Activated CD4-positive, CD25-positive, alpha-beta regulatory T cell treated with anti-CD3 and anti-CD28 coated beads, Interleukin-2, amount 50 U/mL, for 72 hours (primary cell): ENCODE measurements around the gene PRMT7.
"Not testable (repeated sequence)": the region's sequence is repeated elsewhere in the genome, so short reads cannot be mapped to it uniquely, and the experiment has no call there.

Experiments
- DNase-seq: peaks from one replicate; pipeline ENCODE4 v3.0.0; 2021

The PRMT7 gene

DNA sequence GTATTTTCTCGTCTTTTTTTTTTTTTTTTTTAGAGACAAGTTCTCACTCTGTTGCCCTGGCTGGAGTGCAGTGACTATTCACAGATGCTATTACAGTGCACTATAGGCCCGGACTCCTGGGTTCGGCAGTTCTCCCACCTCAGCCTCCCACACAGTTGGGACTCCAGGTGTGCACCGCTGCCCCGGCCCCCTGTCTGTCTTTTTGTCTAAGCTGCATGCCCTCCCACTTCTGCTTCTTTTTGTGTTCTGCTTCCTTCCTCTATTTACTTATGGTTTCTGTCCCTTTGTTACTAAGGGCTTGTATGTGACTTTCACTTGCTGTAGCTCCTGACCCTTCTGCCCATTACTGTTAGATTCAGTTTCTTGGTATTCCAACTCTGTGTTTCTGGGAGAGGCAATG, 26.0 kb upstream of the PRMT7 start:
- no peak for DNase-seq

- no peak for DNase-seq
These were observed 25.1 kb upstream of the PRMT7 start for GRCh38 chr16:68285683-68286082.

GRCh38 chr16:68286153-68287074, 24.4 kb upstream of the PRMT7 start:
- DNase-seq: no peak

DNA sequence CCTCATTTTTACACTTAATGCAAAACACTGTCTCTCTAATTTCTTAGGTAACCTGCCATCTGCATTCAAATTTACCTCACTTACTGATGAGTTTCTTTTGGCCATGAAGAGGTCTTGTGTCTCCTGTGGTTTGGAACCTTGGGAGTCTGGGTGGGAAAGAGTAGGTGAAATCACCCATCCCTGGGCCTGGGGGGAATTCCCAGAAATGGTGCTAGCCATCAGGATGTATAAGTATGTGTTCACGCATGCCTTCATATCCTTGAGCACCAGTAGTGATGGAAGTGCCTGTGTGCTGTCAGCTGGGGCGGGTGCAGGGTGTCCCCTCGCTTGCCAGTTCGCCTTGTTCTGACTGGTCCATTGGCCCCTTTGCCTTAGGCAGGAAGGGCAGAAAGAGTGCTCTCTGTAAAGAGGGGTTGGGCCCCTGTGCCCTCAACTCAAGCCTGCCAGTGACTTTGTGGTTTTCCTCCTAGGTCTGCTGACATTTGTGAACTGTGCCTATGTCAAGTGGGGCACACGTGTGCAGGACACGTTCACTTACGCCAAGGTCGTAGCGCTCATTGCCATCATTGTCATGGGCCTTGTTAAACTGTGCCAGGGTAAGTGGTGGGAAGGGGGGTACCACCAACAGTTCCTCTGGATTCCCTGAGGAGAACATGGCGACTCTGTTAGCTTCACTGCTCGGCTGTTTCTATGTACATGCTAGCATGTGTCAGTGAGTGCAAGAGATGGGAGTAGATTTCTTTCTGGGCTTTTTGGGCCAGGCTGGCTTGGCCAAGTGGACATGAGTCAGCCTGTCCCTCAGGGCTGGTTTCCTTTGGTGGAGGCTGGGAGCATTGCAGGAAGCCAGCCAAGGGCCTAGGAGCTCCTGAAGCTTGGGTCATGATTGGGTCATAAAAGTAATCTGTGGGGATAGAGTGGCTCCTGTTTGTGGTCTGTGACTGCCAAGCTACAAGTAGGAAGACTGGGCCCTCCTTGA, 23.3 kb upstream of the PRMT7 start:
- DNase-seq: no peak

GRCh38 chr16:68288252-68288650, 22.6 kb upstream of the PRMT7 start:
- no peak for DNase-seq

DNA sequence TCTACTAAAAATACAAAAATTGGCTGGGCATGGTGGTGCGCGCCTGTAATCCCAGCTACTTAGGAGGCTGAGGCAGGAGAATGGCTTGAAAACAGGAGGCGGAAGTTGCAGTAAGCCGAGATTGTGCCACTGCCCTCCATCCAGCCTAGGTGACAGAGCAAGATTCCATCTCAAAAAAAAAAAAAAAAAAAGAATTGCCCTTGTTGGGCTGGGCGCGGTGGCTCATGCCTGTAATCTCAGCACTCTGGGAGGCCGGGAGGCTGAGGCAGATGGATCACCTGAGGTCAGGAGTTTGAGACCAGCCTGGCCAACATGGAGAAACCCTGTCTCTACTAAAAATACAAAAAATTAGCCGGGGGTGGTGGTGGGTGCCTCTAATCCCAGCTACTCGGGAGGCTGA, 22.0 kb upstream of the PRMT7 start:
- DNase-seq: not testable (repeated sequence)

- DNase-seq: no peak
These were observed 21.6 kb upstream of the PRMT7 start for GRCh38 chr16:68289202-68289601.

- DNase-seq: peak; percentile 47
These were observed 21.0 kb upstream of the PRMT7 start for GRCh38 chr16:68289621-68290329.

- no peak for DNase-seq
These were observed 20.4 kb upstream of the PRMT7 start for GRCh38 chr16:68290450-68290849.

DNA sequence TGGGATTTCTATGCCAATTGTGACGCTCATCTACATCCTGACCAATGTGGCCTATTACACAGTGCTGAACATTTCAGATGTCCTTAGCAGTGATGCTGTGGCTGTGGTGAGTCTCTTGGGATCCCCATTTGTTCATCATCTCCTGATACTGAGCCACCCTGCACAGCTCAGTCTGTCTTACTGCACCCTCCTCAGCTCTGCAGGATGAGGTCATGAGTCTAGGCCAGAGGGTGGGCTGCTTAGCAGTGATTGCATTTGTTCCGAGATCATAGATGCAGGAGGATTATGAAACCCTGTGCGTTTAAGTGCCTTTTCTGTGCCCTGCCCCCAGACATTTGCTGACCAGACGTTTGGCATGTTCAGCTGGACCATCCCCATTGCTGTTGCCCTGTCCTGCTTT, 19.6 kb upstream of the PRMT7 start:
- no peak for DNase-seq

GRCh38 chr16:68292425-68292824, 18.4 kb upstream of the PRMT7 start:
- DNase-seq: no peak

- DNase-seq: no peak
These were observed 14.5 kb upstream of the PRMT7 start for GRCh38 chr16:68296291-68296690.

GRCh38 chr16:68296693-68297092, 14.1 kb upstream of the PRMT7 start:
- DNase-seq: no peak

DNA sequence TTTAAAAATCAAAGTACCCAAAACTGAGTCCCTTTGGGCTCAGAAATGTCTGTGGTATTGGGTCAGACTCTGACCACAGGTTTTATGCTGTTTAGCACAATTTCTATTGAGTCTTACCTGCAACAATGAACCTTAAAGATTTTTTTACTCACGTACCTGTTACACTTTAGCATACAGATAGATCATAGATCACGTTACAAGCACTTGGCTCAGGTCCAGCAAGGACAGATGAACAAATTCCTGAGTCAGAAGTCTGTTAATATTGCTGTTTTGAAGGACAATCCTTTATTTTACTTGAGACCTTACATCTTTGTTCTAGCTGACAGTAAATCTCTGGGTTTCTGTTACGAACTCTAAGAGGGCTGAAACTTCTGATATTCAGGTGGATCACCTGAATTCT, 12.9 kb upstream of the PRMT7 start:
- DNase-seq: no peak

DNA sequence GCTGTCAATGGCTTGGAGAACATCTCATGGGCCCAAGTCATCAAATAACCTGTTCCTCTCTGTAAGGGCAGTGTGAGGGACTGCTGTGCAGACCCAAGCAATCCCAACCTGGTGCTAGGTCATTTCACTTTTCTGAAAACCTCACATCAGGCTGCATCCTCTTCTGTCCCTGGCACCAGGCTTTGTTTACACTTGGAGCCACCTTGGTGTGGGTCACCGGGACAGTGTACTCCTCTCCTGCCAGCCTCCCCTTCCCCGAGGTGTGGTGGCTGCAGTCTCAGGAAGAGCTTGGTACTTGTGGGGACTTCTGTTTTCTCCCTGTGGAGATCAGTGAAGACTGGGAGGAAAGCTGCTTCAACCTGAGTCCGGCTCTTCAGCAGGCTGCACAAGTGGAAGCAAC, 12.5 kb upstream of the PRMT7 start:
- no peak for DNase-seq

DNA sequence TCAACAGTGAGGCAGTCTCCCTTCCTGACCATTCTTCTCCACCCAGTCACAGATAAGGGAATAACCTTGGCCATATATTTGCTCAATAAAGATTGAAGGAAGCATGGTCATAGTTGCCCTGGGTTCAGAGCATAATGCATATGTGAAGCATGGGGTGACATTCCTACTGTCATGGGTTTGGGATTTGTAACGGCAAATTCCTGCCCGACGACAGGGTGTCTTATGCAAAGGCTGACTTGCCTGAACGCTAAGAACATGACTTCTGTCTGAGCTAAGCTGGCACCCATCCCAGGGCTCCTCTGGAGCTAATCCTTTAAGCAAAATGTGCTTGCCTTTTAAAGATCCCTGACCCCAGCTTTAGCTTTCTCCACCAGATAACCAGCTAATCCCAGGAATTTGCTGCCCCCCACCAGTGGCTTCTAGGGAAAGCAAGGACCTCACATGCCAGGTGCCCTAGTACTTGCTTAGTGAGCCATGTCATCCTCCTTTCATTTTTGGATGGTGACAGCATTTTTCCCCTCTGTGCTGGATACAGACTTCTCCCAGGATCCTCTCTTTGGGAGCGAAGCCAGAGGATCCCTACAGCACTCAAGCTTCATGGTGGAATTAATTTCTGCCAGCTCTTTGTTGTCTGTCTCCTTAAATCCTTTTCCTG, 11.8 kb upstream of the PRMT7 start:
- no peak for DNase-seq

DNA sequence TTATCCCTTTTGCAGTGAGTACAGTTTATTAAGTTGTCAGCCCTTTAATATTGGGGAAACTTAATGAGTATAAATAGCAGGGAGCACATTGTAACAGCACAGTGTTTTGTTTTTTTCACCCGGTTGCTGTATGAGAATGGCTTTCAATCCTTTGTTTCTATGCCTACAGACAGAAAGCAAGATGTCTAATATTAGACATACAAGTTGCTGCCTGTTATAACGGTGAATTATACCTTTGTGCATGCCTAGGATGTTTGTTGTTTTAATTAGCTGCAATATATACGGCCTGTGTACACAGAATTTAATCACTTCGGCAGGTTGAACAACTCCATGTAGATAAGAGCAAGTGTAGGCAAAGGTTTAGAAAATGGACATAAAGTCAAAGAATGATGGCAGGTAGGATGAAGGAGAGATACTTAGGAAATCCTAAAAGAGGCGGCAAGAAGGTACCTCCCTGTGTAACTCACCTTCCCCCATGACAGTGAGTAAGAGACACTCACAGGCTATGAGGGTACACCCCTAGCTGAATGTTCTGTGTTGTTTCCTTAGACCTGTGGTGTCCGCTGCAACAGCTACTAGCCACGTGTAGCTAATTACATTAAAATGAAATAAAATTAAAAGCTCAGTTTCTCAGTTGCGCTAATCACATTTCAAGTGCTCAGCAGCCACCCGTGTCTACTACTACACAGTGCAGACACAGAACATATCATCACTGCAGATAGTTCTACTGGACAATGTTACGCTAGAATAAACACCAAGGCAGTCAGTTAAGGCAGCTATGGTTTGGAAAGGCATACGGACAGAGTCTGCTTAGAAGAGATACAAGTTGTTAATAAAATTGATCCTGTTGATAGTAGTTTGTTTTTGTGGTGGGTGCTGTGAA, 11.0 kb upstream of the PRMT7 start:
- DNase-seq: no peak

DNA sequence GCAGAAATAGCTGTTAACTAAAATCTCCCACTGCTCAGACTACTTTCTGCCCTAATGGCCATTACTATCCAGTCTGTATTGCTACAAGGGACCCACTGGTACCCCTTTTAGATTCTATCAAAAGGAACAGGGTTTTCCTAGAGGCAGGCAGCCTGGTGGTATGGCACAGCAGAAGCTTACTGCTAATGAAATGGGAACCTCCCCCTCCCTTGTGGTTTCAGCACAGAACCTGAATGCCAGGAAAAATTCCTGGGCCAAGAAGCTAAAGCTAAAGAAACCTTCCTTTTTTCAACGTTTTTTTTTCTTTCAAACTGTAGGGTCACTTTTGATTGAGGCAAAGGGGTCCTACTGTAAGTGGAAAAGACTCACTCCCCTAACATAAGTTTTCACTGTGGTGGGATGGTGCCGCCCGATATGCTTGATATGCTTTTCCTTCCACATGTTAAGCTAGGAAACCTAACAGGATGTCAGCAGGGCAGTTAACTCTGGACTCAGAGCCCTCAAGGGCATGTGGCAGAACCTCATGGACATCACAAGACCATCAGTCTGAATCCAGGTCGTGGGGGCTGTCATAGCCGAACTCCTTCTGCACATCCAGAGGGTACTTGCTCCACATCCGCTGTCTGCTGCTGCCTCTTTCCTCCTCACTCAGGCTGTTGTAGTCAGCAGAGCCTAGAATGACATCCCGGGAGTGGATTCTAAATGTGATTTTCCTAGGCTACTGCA, 9.9 kb upstream of the PRMT7 start:
- no peak for DNase-seq

DNA sequence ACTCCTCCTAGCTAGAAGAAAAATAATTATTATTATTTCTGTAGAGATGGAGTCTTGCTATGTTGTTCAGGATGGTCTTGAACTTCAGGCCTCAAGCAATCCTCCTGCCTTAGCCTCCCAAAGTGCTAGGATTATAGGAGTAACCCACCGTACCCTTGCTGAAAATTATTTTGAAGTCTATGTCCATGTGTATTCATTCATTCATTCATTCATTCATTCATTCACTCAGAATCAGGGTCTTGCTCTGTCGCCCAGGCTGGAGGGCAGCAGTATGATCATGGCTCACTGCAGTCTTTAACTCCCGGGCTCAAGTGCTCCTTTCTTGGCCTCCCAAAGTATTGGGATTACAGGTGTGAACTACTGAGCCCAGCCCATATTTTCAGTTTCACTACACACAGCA, 4.2 kb upstream of the PRMT7 start:
- DNase-seq: no peak

DNA sequence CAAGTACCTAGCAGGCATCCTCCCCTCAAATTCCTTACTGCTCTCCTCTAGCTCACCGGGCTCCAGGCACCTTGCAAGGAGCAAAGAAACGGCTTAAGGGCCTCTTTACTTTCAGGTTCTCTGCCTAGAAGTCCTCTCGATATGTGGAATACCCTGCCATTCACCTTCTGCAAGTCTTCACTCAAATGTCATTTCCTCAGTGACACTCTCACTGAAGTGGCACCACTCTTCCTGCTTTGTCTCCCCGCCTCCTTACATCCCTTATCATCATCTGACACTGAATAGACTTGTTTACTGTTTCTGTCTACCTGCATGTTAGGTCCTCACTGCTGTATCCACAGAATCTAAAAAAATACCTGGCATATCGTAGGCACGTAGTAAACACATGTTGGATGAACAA, 1.0 kb upstream of the PRMT7 start:
- DNase-seq: no peak

GRCh38 chr16:68310437-68310773, 414 bp upstream of the PRMT7 start:
- no peak for DNase-seq
